Measurements from ENCODE around the gene ANKFY1. TPM values are rescaled to one million over a fixed set of nuclear protein-coding genes. Genes with fewer than 3 reads are reported as not detected.

ANKFY1 gene
- total RNA-seq, 1 experiment from 2014 or later = 63.2 TPM

DNA sequence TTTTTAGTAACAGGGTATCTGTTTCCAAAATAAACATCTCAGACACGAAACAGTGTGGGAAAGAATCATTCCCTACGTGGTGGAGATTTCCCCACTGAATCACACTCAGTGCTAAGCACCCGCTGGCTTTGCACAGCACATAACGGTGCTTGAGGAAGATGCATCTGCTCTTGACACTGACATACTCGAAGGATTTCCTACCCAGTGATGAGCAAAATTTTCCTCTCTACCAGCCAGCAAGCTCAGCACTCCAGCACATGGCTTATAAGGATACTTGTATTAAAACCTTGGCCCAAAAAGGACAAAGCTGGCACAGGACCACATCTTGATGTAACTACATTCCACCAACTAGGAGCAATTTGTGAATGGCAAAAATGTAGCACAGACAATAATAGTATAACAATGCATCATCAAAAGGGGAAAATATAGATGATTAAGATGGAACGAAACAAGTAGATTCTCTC is 59.0 kb downstream of the ANKFY1 start:
- H3K9me3 ChIP-seq (ENCODE audit: low read depth, low read length, poor library complexity, severe bottlenecking) = no peaks in the 10 kb centered on the region
- H3K27ac ChIP-seq (ENCODE audit: low read depth, low read length, poor library complexity, severe bottlenecking) = no peak overlapping the region
- peaks cover 28% of the 10 kb centered on the region for H3K36me3 ChIP-seq (ENCODE audit: insufficient read depth, low read length, poor library complexity, severe bottlenecking)
- CTCF ChIA-PET = interaction anchor here (0.7 kb wide), 1 partner anchor 159 kb away, joined by 3 read pairs; no protein-coding TSS in a partner anchor
- intact Hi-C loops (cut with micrococcal nuclease; ENCODE audit: unreplicated experiment) = no loop called here
- POLR2A ChIA-PET (ENCODE audit: low non-redundant PET) = no interaction called here
- no peaks in the 10 kb centered on the region for H3K27me3 ChIP-seq (replicated peaks; ENCODE audit: insufficient read depth, low read depth, low read length, poor library complexity)
- BruUV-seq (replicated peaks) = no TSS peak
- H3K4me3 ChIP-seq (ENCODE audit: low read depth, low read length, poor library complexity, severe bottlenecking) = no peak overlapping the region
- DNase-seq (ENCODE audit: low spot score) = no peak
- no peaks in the 10 kb centered on the region for H3K4me1 ChIP-seq (ENCODE audit: insufficient read depth, low read length, poor library complexity, severe bottlenecking)
- TF ChIP-seq, protein P1, sequence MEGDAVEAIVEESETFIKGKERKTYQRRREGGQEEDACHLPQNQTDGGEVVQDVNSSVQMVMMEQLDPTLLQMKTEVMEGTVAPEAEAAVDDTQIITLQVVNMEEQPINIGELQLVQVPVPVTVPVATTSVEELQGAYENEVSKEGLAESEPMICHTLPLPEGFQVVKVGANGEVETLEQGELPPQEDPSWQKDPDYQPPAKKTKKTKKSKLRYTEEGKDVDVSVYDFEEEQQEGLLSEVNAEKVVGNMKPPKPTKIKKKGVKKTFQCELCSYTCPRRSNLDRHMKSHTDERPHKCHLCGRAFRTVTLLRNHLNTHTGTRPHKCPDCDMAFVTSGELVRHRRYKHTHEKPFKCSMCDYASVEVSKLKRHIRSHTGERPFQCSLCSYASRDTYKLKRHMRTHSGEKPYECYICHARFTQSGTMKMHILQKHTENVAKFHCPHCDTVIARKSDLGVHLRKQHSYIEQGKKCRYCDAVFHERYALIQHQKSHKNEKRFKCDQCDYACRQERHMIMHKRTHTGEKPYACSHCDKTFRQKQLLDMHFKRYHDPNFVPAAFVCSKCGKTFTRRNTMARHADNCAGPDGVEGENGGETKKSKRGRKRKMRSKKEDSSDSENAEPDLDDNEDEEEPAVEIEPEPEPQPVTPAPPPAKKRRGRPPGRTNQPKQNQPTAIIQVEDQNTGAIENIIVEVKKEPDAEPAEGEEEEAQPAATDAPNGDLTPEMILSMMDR (conservative IDR thresholded peaks at IDR 0.05; ENCODE audit: low read depth, low read length) = no peak
- no peak for TF ChIP-seq EZH2 (IDR thresholded peaks at IDR 0.05; ENCODE audit: borderline replicate concordance, low read depth, low read length, poor library complexity, severe bottlenecking)

DNA sequence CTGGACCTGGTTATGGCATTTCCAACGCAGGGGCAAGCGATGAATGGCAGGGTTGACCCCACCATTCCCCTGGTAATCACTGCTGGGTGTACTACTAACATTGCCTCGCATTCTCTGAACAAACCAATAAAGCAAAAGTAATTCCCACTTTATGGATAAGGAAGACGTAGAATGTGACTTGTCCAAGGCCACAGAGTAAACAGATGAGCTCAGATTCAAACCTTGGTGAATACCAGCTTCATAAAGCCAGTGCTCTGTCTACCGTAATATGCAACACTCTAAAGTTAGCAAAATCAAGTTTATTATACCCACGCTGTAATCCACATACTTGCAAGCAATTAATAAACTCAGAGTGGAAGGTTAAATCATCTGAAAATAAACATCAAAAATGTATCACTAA is 59.6 kb downstream of the ANKFY1 start:
- no TSS peak for BruUV-seq (replicated peaks)
- CTCF ChIA-PET = interaction anchor here (0.7 kb wide), 1 partner anchor 159 kb away, joined by 3 read pairs; no protein-coding TSS in a partner anchor
- H3K4me3 ChIP-seq (ENCODE audit: low read depth, low read length, poor library complexity, severe bottlenecking) = no peak overlapping the region
- no peaks in the 10 kb centered on the region for H3K4me1 ChIP-seq (ENCODE audit: insufficient read depth, low read length, poor library complexity, severe bottlenecking)
- DNase-seq (ENCODE audit: low spot score) = no peak
- POLR2A ChIA-PET (ENCODE audit: low non-redundant PET) = no interaction called here
- H3K9me3 ChIP-seq (ENCODE audit: low read depth, low read length, poor library complexity, severe bottlenecking) = no peaks in the 10 kb centered on the region
- intact Hi-C loops (cut with micrococcal nuclease; ENCODE audit: unreplicated experiment) = no loop called here
- TF ChIP-seq, protein P1 (conservative IDR thresholded peaks at IDR 0.05; ENCODE audit: low read depth, low read length) = no peak
- no peak for TF ChIP-seq EZH2 (IDR thresholded peaks at IDR 0.05; ENCODE audit: borderline replicate concordance, low read depth, low read length, poor library complexity, severe bottlenecking)
- H3K36me3 ChIP-seq (ENCODE audit: insufficient read depth, low read length, poor library complexity, severe bottlenecking) = peaks cover 28% of the 10 kb centered on the region
- no peaks in the 10 kb centered on the region for H3K27me3 ChIP-seq (replicated peaks; ENCODE audit: insufficient read depth, low read depth, low read length, poor library complexity)
- no peak overlapping the region for H3K27ac ChIP-seq (ENCODE audit: low read depth, low read length, poor library complexity, severe bottlenecking)

DNA sequence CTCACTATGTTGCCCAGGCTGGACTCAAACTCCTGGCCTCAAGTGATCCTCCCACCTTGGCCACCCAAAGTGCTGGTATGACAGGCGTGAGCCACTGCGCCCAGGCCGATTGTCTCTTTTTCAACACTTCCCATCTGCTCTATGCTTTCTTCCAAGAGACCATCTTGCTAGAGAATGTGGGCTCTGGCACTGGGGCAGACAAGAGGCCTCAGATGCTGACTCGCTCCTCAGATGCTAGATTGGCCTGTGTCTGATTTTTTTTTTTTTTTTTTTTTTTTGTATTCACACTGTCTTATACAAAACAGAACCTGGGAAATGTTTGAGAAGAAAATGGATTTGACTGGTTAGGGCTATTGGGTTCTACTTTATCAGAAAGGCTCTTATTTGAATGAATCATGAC is 62.6 kb downstream of the ANKFY1 start:
- Histone ChIP-seq H3K4me3 (ENCODE audit: low read depth, low read length, poor library complexity, severe bottlenecking) (no peak overlapping the region), H3K36me3 (ENCODE audit: insufficient read depth, low read length, poor library complexity, severe bottlenecking) (peaks cover 27% of the 10 kb centered on the region), H3K4me1 (ENCODE audit: insufficient read depth, low read length, poor library complexity, severe bottlenecking) (no peaks in the 10 kb centered on the region), H3K9me3 (ENCODE audit: low read depth, low read length, poor library complexity, severe bottlenecking) (no peaks in the 10 kb centered on the region), H3K27ac (ENCODE audit: low read depth, low read length, poor library complexity, severe bottlenecking) (no peak overlapping the region), H3K27me3 (replicated peaks; ENCODE audit: insufficient read depth, low read depth, low read length, poor library complexity) (no peaks in the 10 kb centered on the region)
- no peak for DNase-seq (ENCODE audit: low spot score)
- TF ChIP-seq EZH2 (IDR thresholded peaks at IDR 0.05; ENCODE audit: borderline replicate concordance, low read depth, low read length, poor library complexity, severe bottlenecking) = no peak
- TF ChIP-seq, protein P1 (conservative IDR thresholded peaks at IDR 0.05; ENCODE audit: low read depth, low read length) = no peak
- ChIA-PET CTCF (no interaction called here), POLR2A (ENCODE audit: low non-redundant PET) (no interaction called here)
- BruUV-seq (replicated peaks) = no TSS peak
- intact Hi-C loops (cut with micrococcal nuclease; ENCODE audit: unreplicated experiment) = no loop called here

Data from A673 (cell line).